Skeletal muscle satellite cell (primary cell): ENCODE results near the gene EVX2.

Source experiments
- H3K27me3 ChIP-seq: 2 replicates; pipeline ENCODE4 v1.7.0; 2013; ENCODE audit warnings: low read length; ENCODE audit not compliant: control insufficient read depth, insufficient read depth
- H3K36me3 ChIP-seq: 2 replicates; pipeline ENCODE4 v1.7.0; 2013; ENCODE audit warnings: mild to moderate bottlenecking, control low read depth, low read length; ENCODE audit not compliant: insufficient read depth
- H3K4me1 ChIP-seq: 2 replicates; pipeline ENCODE4 v1.7.0; 2013; ENCODE audit warnings: low read length; ENCODE audit not compliant: control insufficient read depth, insufficient read depth
- H3K4me2 ChIP-seq: 2 replicates; pipeline ENCODE4 v1.7.0; 2013; ENCODE audit warnings: mild to moderate bottlenecking, low read length
- H3K4me3 ChIP-seq: 2 replicates; pipeline ENCODE4 v1.7.0; 2013; ENCODE audit warnings: low read length
- H3K9ac ChIP-seq: 2 replicates; pipeline ENCODE4 v1.7.0; 2013; ENCODE audit warnings: mild to moderate bottlenecking, low read depth, low read length, moderate library complexity
- H3K9me3 ChIP-seq: replicated peaks from 2 replicates; pipeline ENCODE4 v1.7.0; 2013; ENCODE audit warnings: mild to moderate bottlenecking, control low read depth, low read length

The EVX2 gene

GRCh38 chr2:176118601-176119339 is 35.0 kb upstream of the EVX2 start:
- Histone ChIP-seq H3K4me1 (peaks cover 9% of the 10 kb centered on the region), H3K4me3 (peak overlapping the region; percentile 32), H3K27me3 (peaks cover 99% of the 10 kb centered on the region), H3K36me3 (no peaks in the 10 kb centered on the region), H3K4me2 (peak overlapping the region; percentile 59), H3K9ac (no peak overlapping the region), H3K9me3 (peaks cover 5% of the 10 kb centered on the region)

DNA sequence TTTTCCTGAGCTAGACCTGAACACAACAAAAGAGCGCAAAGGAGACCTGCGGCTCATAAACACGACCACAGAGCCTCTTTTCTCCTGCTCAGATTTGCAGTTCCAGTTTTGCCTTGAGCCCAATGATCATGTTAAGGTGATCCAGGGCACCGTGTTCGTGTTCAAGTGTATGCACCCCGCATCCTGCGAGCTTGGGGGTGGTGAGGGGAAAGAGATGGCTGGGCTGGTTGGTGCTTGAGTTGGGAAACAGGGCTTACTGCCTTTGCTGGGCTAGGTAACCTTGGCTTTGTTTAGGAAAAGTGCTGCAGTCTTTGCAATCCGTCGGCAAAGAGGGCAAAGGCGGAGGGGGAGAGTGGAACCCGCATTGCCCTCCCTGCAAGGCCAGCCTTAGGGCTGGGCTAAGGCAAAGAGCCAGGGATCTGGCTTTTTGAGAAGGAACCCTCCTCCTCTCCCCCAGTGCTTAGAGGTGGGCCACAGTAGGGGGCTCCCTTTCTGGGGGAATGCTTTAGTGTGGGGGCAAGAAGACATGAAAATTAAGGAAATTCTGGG is 34.1 kb upstream of the EVX2 start:
- no peak overlapping the region for H3K4me2 ChIP-seq
- H3K27me3 ChIP-seq: peaks cover 99% of the 10 kb centered on the region
- H3K9me3 ChIP-seq: peaks cover 5% of the 10 kb centered on the region
- H3K9ac ChIP-seq: no peak overlapping the region
- no peak overlapping the region for H3K4me3 ChIP-seq
- H3K36me3 ChIP-seq: no peaks in the 10 kb centered on the region
- peaks cover 9% of the 10 kb centered on the region for H3K4me1 ChIP-seq

DNA sequence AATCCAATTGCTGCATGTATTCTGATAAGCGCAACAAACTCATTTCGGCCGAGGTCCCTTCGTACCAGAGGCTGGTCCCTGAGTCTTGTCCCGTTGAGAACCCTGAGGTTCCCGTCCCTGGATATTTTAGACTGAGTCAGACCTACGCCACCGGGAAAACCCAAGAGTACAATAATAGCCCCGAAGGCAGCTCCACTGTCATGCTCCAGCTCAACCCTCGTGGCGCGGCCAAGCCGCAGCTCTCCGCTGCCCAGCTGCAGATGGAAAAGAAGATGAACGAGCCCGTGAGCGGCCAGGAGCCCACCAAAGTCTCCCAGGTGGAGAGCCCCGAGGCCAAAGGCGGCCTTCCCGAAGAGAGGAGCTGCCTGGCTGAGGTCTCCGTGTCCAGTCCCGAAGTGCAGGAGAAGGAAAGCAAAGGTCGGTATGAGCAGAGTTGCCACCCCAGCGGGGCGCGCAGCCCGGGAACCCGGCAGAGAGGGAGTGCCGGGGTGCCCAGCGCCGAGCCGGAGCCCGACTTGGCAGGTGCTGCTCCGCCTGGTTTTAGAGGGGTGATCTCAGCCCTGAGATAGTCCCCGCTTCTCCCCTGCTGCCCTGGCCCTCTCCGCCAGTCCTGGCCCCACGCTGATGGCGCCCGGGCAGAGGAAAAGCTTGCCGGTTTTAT is 33.5 kb upstream of the EVX2 start:
- Histone ChIP-seq H3K27me3 (peaks cover 99% of the 10 kb centered on the region), H3K4me1 (peaks cover 4% of the 10 kb centered on the region), H3K4me3 (no peak overlapping the region), H3K9me3 (peaks cover 5% of the 10 kb centered on the region), H3K4me2 (no peak overlapping the region), H3K9ac (no peak overlapping the region), H3K36me3 (no peaks in the 10 kb centered on the region)

- H3K9ac ChIP-seq: no peak within 1 kb of the TSS
- no peaks in the 10 kb centered on the region for H3K4me1 ChIP-seq
- no peaks in the 10 kb centered on the region for H3K36me3 ChIP-seq
- H3K9me3 ChIP-seq: peaks cover 5% of the 10 kb centered on the region
- peak within 1 kb of the TSS; percentile 40 for H3K4me3 ChIP-seq
- peak within 1 kb of the TSS; percentile 53 for H3K4me2 ChIP-seq
- H3K27me3 ChIP-seq: peaks cover 98% of the 10 kb centered on the region
These were observed 32.4 kb upstream of the EVX2 start, which contains the start of gene HOXD10 for GRCh38 chr2:176115883-176116813. HOXD10 (plus strand) TSS chr2:176116778; CDS start chr2:176116834, 56 bp downstream.

- H3K4me2 ChIP-seq: no peak overlapping the region
- H3K4me1 ChIP-seq: no peaks in the 10 kb centered on the region
- H3K9me3 ChIP-seq: peaks cover 5% of the 10 kb centered on the region
- H3K9ac ChIP-seq: no peak overlapping the region
- H3K36me3 ChIP-seq: no peaks in the 10 kb centered on the region
- no peak overlapping the region for H3K4me3 ChIP-seq
- peaks cover 98% of the 10 kb centered on the region for H3K27me3 ChIP-seq
These were observed 31.3 kb upstream of the EVX2 start for GRCh38 chr2:176114930-176115625.

- Histone ChIP-seq H3K27me3 (peaks cover 98% of the 10 kb centered on the region), H3K9ac (no peak overlapping the region), H3K4me3 (no peak overlapping the region), H3K4me2 (no peak overlapping the region), H3K9me3 (peaks cover 5% of the 10 kb centered on the region), H3K36me3 (no peaks in the 10 kb centered on the region), H3K4me1 (no peaks in the 10 kb centered on the region)
These were observed 30.6 kb upstream of the EVX2 start for GRCh38 chr2:176114120-176114929.

- Histone ChIP-seq H3K4me2 (no peak overlapping the region), H3K4me1 (no peaks in the 10 kb centered on the region), H3K36me3 (no peaks in the 10 kb centered on the region), H3K27me3 (peaks cover 95% of the 10 kb centered on the region), H3K4me3 (no peak overlapping the region), H3K9ac (no peak overlapping the region), H3K9me3 (peaks cover 5% of the 10 kb centered on the region)
These were observed 28.9 kb upstream of the EVX2 start for GRCh38 chr2:176112375-176113302.

DNA sequence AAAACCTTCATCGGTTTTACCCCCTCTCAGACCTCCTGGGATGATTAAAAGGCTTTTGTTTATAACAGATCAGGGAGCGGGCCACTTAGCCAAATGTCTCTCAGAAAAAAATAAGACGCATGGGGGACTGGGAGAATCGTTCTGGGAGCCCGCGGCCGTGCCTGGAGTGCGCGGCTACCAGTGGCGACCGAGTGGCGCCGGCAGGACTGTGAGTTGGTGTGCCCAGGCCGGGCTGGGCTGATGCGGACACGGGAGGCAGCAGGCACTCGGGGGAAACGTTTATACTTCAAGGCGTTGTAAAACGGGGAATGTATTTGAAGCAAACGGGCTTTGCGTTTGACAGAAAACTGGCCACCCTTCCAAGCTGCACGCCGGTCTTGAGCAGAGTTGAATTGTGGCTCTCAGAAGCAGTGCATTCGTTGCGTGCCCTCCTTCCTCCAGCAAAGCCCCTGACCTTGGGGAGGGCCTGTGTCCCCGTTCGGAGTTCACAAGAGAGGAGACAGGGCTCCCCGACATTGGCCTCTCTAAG is 28.1 kb upstream of the EVX2 start:
- H3K4me2 ChIP-seq: no peak overlapping the region
- H3K4me1 ChIP-seq: peaks cover 5% of the 10 kb centered on the region
- H3K27me3 ChIP-seq: peaks cover 92% of the 10 kb centered on the region
- H3K9me3 ChIP-seq: peaks cover 5% of the 10 kb centered on the region
- H3K36me3 ChIP-seq: no peaks in the 10 kb centered on the region
- H3K9ac ChIP-seq: no peak overlapping the region
- H3K4me3 ChIP-seq: no peak overlapping the region

DNA sequence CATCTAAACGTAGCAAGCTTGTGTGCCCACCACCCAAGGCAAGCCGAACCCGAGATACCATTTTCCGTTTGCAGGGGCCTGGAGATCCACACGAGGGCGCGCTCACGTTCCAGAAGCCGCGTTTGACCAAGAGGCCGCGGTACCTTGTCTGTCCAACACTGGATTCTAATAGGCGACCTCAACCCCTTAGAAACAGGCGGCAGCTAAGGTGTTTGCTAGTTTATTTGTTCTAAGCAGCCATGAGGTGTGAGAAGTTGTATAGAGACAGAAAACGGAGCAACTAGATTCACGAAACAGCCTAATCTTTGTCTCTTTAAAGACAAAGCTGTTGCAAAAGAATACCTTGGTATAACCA is 27.5 kb upstream of the EVX2 start:
- H3K4me2 ChIP-seq: no peak overlapping the region
- H3K27me3 ChIP-seq: peaks cover 92% of the 10 kb centered on the region
- H3K9me3 ChIP-seq: no peaks in the 10 kb centered on the region
- peaks cover 5% of the 10 kb centered on the region for H3K4me1 ChIP-seq
- no peak overlapping the region for H3K9ac ChIP-seq
- H3K4me3 ChIP-seq: no peak overlapping the region
- H3K36me3 ChIP-seq: no peaks in the 10 kb centered on the region
